Stimulated activated CD8-positive, alpha-beta memory T cell treated with anti-CD3 and anti-CD28 coated beads, Interleukin-4, amount 100 ng/mL, for 24 hours (primary cell): Measurements from ENCODE around the gene PAN3.
"Not testable (repeated sequence)": the region's sequence is repeated elsewhere in the genome, so short reads cannot be mapped to it uniquely, and the experiment has no call there.

ENCODE experiments used
- DNase-seq: peaks from one replicate; pipeline ENCODE4 v3.0.0-alpha.2; 2020; ENCODE audit warnings: low read depth

The PAN3 gene

DNA sequence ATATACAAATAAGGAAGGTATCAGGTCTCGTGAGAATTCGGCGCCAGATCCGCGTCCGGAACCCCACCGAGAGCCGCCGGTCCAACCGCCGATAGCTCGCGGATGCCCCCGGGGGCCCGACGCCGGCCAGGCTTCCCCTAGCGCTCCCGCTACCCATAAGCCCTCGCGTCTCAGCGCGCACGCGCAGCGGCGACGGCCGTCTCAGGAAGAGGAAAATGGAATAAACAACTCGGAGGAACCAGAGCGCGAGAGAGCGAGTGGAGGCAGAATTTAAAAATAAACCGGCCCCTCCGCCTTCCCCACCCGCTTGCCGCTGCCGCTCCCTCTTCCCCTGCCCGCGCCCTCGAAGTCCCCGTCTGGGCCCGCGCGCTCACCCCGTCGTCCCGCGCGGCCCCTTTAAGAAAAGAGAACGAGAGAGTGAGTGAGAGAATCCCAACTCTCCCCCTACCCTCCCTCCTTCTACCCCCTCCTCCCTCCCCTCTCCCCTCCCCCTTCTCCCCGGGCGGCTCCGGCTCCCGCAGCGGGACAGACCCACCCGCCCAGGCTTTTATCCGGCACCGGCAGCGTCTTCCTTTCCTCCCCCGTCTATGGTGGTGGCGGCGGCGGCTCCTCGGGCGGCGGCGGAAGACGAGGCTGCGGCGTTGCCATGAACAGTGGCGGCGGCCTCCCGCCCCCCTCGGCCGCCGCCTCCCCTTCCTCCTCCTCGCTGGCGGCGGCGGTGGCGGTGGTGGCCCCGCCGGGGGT is at the start of gene PAN3:
PAN3 (plus strand) TSS at position 534 of the 744 bp plus-strand sequence; CDS start at position 647, 113 bp downstream.
- peak; percentile 90 for DNase-seq

DNA sequence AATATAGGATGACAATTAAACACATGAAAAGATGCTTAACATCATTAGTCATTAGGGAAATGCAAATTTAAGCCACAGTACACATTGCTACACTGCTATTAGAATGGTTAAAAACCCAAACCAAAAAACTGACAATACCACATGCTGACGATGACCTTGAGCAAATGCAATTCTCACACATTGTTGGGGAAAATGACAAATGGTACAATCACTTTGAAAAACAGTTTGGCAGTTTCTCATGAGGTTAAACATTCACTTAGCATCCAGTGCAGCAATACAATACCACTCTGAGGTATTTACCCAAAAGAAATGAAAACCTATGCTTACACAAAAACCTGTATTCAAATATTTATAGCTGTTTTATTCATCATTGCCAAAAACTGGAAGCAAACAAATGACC is 49.3 kb upstream of the PAN3 start:
- DNase-seq, result no peak

DNA sequence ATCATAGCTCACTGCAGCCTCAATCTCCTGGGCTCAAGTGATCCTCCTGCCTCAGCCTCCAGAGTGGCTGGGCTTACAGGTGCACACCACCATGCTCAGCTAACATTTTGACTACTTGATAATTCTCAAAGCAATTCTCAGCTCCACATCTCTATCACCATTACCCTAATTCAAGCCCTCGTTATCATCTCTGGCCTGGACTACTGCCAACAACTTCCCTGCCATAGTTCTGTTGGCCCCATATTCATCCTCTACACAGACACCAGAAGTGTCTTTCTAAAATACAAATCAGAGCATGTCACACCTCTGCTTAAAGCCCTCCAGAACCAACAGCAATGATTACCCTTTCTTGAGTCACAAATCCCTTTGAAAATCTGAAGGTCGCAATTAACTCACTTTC is 45.9 kb upstream of the PAN3 start:
- DNase-seq, result no peak

- no peak for DNase-seq
Measured at GRCh38 chr13:28093881-28094280, 44.5 kb upstream of the PAN3 start.

DNA sequence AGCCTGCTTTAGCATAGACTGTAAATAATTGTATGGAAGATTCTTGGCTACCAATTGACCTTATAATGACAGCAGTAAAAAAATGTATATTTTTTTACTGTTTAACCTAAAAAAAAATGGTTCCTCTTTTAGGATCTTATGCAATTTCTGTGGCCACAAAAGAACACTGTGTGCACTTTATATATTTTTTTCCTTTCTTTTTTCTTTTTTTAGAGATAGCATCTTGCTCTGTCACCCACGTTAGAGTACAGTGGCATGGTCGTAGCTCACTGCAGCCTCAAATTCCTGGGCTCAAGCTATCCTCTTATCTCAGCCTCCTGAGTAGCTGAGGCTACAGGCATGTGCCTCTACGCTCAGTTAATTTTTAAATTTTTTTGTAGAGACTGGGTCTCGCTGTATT is 44.0 kb upstream of the PAN3 start:
- no peak for DNase-seq

GRCh38 chr13:28097503-28097902 is 40.8 kb upstream of the PAN3 start:
- DNase-seq, result no peak

- DNase-seq, result no peak
Measured at GRCh38 chr13:28099396-28100149, 38.8 kb upstream of the PAN3 start.

GRCh38 chr13:28100150-28101121 is 37.9 kb upstream of the PAN3 start, which contains the start of gene FLT3:
Gene FLT3, minus strand, starts transcription at chr13:28100576. Its CDS starts 66 bp downstream, at chr13:28100510.
- peak; percentile 6 for DNase-seq

- not testable (repeated sequence) for DNase-seq
Measured at GRCh38 chr13:28101886-28102285, 36.5 kb upstream of the PAN3 start.

- DNase-seq, result no peak
Measured at GRCh38 chr13:28106976-28107375, 31.4 kb upstream of the PAN3 start.

GRCh38 chr13:28110414-28110813 is 27.9 kb upstream of the PAN3 start:
- no peak for DNase-seq

DNA sequence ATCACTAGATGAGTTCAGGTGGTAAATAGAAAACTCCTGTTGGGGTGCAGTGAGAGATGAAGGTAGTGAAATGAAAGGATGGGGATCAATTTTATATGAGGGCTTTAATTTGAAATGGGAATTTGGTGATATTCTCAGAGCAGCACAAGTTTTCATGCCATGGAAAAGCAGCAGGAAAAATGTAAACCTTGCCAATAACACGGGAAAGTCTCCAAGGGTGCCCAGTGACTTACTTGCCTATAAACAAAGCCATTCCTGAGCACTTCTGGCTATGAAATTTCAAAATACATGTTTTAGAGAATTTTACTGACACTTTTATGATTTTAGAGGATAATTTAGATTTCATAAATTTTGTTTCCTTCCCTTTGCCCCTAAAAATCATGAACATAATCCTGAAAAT is 21.6 kb upstream of the PAN3 start:
- DNase-seq, result no peak

- no peak for DNase-seq
Measured at GRCh38 chr13:28117689-28118377, 20.5 kb upstream of the PAN3 start.

GRCh38 chr13:28120317-28120716 is 18.0 kb upstream of the PAN3 start:
- DNase-seq, result no peak

GRCh38 chr13:28121224-28121623 is 17.1 kb upstream of the PAN3 start:
- DNase-seq, result no peak

DNA sequence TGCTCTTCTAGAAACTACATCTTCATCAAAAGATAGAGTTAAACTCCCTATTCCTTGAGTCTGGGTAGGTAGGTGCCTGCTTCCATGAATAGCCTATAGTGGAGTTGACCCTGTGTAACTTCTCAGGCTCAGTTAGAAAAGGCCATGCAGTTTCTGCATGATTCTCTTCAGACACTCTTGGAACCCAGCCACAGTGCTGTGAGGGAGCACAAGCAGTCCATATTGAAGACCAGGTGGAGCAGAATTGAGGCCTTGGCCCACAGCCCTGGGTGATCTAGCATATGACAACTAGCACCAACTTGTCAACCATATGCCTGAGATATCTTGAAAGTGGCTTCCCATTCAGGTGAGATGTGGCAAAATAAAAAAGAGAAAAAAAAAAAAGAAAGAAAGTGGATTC is 10.3 kb upstream of the PAN3 start:
- no peak for DNase-seq

DNA sequence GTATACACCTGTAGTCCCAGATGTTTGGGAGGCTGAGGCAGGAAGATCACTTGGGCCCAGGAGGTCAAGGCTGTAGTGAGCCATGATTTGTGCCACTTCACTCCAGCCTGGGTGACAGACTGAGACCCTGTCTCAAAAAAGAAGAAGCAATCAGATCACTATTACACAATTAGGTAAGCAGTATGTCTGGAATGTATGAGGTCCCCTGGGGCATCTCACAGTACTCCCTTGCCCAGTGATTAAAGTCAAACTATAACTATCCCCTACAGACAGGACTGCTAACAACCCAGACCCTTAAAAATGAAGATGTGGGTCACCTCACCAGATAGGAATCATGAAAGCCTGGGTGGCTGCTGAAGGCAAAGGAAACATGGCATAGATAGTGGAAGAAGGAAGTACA is 9.4 kb upstream of the PAN3 start:
- no peak for DNase-seq

GRCh38 chr13:28129911-28130693 is 8.2 kb upstream of the PAN3 start:
- DNase-seq, result no peak

DNA sequence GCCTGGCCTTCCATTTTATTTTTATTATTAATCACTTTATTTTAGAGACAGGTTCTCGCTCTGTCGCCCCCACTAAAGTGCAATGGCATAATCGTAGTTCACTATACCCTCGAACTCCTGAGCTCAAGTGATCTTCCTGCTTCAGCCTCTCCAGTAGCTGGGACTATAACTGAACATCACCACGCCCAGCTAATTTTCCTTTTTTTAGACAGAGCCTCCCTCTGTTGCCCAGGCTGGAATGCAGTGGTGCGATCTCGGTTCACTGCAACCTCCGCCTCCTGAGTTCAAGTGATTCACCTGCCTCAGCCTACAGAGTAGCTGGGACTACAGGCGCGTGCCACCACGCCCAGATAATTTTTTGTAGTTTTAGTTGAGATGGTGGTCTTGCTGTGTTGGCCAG is 6.7 kb upstream of the PAN3 start:
- no peak for DNase-seq

GRCh38 chr13:28136916-28137315 is 1.4 kb upstream of the PAN3 start:
- DNase-seq, result no peak

- DNase-seq, result no peak
Measured at GRCh38 chr13:28137596-28137995, 749 bp upstream of the PAN3 start.
